Measurements from ENCODE around the gene PDGFD.

- TF ChIP-seq ELF4 (IDR thresholded peaks at IDR 0.05), result no peak
- TF ChIP-seq PKNOX1 (IDR thresholded peaks at IDR 0.05), result no peak
- TF ChIP-seq SP1 (IDR thresholded peaks at IDR 0.05), result no peak
- TF ChIP-seq SUZ12 (IDR thresholded peaks at IDR 0.05), result no peak
- no peak for TF ChIP-seq FOXK2 (IDR thresholded peaks at IDR 0.05)
- no peak for TF ChIP-seq ZNF384 (IDR thresholded peaks at IDR 0.05)
- TF ChIP-seq L3MBTL2 (conservative IDR thresholded peaks at IDR 0.05), result no peak
- TF ChIP-seq BHLHE40 (IDR thresholded peaks at IDR 0.05; ENCODE audit: borderline replicate concordance), result no peak
Observed at GRCh38 chr11:104113541-104113940, 50.4 kb downstream of the PDGFD start.
